Measurements from ENCODE around the gene LRRC26.
A peak's percentile ranks its signal among the peaks of the same experiment; 100 is the strongest.

Gene LRRC26, protein sequence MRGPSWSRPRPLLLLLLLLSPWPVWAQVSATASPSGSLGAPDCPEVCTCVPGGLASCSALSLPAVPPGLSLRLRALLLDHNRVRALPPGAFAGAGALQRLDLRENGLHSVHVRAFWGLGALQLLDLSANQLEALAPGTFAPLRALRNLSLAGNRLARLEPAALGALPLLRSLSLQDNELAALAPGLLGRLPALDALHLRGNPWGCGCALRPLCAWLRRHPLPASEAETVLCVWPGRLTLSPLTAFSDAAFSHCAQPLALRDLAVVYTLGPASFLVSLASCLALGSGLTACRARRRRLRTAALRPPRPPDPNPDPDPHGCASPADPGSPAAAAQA

DNA sequence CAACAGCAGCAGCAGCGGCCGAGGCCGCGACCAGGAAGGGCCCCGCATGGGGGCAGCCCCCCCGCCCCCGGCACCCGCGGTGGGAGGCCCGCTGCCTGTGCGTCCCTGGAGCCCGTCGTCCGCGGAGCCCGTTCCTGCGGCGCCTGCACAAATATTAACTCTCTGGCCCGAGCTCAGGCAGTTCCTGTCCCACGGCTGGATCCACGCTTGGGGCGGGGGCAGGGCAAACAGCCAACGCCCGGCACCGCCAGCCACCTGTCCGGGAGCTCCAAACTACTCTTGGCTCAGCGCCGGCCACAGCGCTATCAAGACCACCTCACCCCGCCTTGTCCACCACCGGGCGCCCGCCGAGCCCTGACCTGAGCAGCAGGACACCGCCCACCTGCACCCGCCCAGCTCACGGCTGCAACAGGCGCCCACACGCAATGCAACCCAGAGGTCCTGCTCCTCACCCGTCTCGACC is at the start of gene LRRC26:
TSS of gene LRRC26 (minus strand) at position 156 of the 463 bp plus-strand sequence. CDS start at position 48, 108 bp downstream.
- DNase-seq = no peak

DNA sequence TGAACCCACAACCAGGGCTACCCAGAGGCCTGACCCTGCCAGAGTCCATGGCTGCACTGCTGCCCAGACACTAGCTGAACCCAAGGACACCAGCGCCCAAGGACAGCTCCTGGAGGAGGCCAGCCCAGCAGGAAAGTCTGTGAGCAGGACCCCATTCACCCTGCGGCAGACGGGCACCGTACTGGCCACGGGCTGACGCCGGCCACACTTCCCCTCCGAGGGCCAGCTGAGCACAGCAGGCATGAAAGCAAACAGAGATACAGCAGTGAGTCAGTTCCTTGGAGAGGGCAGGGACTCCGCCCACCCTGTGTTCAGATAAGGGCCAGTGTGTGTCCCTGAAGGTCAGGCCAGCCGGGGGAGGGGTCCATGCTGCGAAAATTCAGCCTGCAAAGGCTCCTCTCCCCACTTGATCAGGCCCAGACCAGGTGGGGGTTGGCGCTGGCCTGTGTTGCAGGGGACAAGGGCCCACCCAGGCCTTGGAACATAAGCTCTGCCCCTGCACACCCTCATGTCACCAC is 49.0 kb upstream of the LRRC26 start:
- DNase-seq = peak; percentile 24

DNA sequence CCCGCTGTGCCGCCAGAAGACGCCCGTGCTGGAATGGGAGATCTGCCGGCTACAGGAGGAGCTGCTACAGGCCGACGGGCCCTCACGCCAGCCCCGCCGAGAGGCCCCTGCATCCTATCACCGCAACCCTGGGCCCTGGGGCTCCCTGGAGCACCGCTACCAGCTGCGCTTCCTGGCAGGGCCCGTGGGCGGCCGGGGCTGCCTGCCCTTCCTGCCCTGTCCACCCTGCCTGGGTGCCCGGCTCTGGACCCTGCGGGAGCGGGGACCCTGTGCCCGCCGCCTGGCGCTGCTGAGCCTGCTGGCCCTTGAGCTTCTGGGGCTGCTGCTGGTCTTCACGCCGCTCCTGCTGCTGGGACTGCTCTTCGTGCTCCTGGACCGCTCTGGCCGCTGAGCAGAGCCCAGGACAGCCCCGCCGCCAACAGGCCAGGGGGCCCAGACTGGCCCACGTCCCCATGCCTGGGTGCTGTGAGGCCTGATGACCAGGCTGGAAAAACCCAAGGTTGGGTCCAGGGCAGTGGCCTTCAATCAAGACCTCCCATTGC is 48.4 kb upstream of the LRRC26 start:
- DNase-seq = no peak

DNA sequence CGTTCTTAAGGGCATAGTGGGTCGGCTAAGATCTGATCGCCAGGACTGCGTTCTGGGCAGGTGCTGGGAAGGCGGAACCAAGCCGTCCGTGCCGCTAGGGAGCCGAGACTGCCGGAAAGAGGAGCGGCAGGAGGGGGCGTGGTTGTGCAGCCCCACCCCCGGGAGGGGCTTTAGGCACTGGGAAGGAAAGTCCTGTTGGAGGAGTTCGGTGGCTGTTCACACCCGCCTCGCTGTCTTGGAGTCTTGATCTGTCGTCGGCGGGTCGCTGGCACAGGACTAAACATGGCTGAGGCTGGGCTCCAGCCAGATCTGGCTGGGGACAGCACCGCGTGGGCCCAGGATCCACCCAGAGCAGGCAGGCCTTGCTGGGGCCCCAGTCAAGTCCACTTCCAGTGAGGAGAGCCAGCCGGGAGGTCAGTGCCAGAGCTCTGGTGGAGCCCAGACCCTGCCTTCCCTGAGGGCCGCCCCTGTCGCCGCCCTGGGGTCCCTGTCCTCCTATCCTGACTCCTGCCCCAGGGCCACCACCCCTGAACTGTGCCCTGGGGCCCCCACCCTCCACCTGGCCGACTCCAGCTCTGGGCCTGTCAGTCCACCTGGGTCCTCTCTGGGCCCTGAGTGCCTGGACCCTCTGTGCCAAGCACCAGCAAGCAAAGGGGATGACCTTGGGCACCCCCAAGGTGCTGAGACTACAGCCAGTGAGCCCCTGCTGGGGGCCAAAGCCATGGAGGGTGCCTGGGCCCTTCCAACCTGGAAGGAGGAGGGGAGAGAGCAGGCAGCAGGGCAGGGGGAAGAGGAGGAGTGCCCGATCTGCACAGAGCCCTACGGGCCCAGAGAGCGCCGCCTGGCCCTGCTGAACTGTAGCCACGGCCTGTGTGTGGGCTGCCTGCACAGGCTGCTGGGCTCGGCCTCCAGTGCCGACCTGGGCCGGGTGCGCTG is 47.7 kb upstream of the LRRC26 start:
- DNase-seq = peak; percentile 60

DNA sequence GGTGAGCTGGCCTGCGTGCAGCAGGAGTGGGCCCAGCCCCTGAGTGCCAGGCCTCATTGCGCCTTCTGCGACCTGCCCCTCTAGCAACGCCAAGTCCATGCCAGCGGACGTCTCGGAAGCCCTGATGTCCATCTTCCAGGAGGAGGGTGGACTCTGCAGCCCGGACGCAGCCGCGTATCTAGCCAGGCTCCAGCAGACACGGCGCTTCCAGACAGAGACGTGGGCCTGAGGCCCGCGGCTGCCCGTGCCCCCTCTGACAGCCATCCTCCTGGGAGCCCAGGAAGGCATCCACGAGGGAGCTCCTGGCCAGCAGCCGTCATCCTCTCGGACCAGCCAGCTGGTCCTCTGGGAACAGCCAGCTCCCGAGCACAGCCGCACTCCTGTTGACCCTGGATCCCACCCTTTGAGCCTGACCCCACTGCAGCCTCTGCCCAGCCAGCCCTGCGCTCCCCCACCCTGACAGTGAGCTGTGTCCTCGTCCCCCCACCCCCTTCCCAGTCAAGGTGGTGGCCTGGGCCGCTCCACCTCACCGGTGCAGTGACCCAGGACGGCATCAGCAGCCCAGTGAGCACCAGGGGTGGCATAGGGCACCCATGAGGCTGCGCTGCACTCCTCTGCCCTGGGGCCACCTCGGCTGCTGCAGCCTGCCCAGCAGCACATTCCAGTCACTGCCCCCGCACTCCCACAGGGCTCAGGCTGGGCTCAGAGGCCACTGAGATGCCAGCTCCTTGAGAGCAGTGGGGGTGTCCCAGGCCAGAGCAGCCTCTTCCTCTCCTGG is 46.5 kb upstream of the LRRC26 start:
- DNase-seq = no peak

DNA sequence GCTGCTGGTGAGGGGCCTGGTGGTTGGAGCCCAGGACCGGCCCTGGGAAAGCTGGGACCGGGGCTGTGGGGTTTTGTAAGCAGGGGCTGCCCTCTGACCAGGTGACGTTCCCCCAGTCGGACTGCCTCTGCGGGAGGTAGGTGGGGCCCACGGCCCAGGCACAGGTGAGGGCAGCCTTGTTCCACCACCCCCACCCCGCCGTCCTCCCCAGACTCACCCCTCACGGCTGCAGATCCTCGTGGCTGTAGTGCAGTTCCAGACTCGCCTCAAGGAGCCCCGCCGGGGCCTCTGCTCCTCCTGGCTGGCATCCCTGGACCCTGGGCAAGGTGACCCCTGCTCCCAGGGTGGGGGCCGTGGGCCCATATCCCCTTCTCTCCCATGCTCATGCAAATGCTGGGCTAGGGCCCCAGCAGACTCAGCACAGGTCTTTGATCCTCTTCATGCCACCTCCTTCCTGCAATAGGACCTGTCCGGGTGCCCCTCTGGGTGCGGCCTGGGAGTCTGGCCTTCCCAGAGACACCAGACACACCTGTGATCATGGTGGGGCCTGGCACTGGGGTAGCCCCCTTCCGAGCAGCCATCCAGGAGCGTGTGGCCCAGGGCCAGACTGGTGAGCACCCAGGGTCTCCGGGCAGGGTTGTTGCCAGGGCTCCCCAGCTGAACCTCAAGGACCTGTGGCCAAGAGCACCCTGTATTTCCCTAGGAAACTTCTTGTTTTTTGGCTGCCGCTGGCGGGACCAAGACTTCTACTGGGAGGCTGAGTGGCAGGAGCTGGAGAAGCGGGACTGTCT is 45.5 kb upstream of the LRRC26 start:
- DNase-seq = no peak

DNA sequence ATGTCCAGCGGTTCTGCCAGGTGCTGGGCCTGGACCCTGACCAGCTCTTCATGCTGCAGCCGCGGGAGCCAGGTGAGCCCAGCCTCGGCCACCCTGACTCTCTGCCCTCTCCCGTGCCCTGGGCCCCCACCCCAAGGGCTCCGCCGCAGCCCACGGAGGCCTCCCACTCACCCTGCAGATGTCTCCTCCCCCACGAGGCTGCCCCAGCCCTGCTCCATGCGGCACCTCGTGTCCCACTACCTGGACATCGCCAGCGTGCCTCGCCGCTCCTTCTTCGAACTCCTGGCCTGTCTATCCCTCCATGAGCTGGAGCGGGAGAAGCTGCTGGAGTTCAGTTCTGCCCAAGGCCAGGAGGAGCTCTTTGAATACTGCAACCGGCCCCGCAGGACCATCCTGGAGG is 44.8 kb upstream of the LRRC26 start:
- no peak for DNase-seq

DNA sequence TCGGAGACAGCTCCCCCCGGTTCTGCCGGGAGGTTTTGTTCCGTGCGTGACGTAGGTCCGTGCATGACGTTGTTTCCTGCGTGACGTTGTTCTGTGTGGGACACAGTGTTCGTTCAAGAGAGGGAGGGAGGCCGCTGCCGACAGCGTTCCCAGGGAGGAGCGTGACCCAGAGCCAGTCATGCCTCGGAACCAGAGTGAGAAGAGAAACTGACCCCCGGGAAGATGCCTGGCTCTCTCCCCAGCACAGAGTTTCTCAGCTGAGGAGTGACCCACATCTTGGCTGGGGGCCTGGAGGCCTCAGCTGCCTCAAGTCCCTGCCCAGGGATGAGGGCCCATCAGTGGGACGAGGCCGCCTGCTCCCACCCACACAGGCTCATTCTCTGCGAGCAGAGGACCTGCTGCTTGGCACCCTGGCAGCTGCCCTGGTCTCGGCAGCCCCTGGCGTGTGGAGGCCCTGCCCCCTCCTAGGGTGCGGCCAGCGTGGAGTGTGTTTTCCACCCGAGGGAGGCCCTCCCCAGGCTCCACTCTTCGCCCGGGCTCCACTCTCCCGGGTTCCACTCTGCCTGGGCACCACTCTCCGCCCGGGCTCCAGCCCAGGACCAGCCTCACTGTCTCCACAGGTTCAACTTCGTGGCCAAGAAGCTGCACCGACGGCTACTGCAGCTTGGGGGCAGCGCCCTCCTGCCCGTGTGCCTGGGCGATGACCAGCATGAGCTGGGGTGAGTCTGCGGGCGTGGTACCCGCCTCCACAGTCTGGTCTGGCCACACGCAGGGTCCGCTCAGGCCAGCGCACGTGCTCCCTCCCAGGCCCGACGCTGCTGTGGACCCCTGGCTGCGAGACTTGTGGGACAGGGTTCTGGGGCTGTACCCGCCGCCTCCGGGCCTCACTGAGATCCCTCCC is 43.6 kb upstream of the LRRC26 start:
- no peak for DNase-seq

DNA sequence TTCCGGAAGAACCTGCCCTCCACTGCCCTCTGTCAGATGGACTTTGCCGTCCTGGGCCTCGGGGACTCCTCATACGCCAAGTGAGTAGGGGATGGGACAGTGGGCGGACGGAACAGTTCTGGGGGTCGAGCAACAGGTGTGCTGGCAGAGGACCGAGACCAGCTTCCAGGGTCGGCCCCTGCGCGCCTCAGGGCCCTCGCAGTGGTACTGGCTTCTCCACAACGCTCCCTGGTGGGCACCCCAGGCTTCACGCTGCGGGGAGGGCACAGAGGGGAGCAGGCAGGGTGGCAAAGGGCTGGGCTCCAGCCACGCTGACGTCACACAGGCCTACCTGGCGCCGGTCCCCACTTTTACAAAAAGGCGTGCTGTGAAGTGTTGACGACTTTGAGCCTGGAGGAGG is 42.7 kb upstream of the LRRC26 start:
- no peak for DNase-seq

DNA sequence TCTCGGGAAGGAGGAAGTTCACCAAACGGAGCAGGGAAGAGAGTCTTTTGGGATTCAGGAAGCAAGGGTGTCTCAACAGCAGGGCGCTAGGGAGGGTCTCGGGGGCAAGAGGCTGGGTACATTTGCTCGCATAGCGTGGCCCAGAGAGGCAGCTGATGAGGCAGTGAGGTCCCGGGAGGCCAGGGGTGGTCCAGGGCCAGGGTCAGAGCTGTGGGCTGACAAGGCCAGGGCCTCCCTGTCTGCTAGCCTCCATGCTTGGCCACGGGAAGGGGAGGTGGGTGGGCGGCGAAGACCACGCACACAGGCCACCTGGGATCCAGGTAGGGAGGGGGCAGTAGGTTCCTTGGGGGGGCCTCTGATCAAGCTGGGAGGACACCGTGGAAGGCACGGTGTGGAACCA is 41.7 kb upstream of the LRRC26 start:
- DNase-seq = no peak

DNA sequence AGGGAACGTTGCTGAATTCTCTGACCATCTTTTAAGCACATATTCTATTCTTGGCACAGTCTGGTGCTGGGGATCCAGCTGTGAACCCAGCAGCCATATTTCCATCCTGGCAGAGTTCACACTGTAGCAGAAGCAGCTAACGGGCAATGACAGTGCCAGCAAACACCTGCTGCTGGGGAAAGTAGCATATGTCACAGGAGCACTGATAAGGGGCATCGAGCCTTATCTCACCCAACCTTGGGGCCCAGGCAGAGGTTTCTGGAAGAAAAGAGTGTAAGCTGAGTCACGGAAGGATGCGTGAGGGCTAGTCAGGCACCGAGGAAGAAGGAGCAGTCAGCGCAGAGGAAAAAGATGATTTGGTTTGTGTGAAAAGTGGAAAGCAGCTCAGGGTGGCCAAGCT is 36.8 kb upstream of the LRRC26 start:
- no peak for DNase-seq

DNA sequence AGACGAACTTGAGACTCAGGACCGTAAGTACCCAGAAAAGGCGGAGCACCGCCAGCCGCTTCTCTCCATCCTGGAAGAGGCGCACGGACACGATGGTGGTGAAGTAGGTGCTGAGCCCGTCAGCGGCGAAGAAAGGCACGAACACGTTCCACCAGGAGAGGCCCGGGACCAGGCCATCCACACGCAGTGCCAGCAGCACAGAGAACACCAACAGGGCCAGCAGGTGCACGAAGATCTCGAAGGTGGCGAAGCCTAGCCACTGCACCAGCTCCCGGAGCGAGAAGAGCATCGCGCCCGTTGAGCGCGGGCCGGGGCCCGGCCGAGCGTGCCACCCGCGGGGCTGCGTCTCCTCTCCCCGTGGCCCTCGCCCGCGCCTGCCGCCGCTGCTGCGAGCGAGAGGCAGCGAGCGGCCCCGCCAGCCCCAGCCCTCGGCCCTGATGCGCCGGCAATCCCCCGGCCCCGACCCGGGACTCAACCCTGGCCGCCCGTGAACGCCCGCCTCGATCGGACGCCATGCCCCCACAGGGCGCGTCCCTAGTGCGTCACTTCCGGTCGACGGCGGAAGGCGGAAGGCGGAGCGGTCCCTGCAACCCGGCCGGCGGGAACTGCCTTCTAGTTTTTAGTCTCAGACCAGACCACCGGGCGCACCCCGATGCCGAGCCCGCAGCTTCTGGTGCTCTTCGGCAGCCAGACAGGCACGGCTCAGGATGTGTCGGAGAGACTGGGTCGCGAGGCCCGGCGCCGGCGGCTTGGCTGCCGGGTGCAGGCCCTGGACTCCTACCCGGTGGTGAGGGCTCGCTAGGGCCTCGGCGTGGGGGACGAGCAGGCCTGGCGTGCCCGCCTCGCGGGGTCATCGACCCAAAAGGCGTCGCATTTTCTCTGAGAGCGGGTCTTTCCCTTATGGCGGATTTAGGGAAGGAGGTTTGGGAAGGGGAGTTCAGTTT is 35.5 kb upstream of the LRRC26 start, which contains the start of the genes NDOR1 and TMEM203:
TSS of gene NDOR1 (plus strand) at position 575 of the 944 bp plus-strand sequence. CDS start at position 653, 78 bp downstream.
TSS of gene TMEM203 (minus strand) at position 523 of the 944 bp plus-strand sequence. CDS start at position 289, 234 bp downstream.
- DNase-seq = peak; percentile 64

DNA sequence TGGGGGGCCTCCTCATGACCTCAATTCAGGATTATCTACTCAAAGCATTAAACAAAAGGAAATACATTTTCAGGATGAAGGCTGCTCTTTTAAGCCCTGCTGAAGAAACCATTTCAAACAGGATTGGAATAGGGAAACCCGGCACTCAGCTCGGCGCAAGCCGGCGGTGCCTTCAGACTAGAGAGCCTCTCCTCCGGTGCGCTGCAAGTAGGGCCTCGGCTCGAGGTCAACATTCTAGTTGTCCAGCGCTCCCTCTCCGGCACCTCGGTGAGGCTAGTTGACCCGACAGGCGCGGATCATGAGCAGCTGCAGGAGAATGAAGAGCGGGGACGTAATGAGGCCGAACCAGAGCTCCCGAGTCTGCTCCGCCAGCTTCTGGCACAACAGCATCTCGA is 34.9 kb upstream of the LRRC26 start:
- DNase-seq = no peak

DNA sequence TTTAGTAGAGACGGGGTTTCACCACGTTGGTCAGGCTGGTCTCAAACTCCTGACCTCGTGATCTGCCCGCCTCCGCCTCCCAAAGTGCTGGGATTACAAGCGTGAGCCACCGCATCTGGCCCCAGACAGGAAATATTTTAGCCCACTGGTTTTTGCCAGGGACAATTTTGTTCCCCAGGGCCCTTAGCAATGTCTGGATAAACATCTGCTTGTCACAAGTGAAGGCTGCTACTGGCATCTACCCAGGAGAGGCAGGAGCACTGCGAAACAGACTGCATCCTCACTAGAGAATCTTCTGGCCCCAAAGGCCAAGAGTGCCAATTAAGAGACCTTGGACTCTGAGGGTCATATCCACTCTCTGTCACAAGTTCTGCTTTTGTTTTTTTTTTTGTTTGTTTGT is 33.1 kb upstream of the LRRC26 start:
- DNase-seq = no peak

DNA sequence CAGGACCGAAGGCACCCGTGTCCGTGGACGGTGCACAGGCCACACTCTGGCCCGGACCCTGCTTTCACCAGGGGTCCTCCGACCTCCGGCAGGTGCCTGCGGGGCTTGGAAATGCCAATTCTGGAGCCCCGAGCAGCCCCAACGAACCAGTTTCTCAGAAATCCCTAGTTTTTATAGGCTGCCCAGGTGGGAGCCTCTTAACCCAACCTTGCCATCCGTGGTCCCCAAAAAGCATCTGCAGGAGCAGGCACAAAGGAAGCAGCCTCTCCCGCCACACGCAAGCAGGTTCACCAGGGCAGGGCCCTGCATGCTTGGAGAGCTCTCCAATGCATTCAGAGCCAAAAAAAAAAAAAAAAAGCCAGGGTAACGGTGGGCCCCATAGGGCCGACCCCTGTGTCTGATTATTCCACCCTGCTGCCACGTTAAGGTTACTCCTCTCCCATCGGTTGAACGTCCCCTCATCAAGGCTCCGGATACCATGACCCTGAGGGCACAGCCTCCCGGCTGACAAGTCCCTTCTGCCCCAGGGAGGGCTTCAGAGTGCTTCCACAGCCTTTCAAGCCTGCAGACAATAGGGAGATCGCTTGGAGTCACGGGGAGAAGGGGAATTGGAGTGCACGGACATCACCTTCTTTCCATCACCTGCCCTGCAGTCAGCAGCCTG is 31.5 kb upstream of the LRRC26 start:
- DNase-seq = no peak

DNA sequence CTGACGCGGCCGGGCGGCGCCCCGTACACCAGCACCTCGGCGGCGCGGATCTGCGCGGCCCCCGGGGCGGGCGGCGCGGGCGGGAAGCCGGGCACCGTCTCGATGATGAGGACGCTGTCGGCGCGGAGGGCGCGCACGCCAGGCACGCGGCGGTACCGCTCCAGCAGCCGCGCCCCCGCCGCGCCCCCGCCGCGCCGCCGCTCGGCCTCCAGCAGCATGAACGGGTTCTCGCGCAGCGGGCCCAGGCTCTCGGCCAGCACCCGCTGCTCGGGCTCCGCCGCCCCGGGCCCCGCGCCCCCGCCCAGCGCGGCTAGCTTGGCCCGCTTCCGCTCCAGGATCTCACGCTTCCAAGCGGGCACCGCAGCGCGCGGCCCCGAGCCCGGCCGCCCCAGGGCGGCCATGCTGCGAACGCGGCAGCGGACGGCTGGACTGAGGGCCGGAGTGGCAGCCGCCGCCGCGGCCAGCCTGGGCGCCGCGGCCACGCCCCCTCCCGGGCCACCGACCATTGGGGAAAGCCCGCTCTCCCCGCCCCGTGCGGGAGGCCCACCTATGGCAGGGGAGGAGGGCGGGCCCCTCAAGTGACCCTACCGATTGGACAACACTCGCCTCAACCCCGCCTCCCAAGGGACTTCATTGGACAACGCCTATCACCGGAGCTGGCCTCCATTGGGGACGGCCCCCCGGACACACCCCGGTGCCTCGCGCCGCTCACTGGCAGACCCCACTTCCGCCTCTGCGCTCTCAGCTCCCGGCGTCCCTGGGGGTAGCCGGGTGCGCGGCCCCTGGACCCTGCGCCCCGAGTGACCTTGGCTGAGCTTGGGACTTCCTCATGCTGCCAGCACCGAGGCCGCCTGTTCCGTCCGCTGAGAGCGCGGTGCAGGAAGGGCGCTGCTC is 30.7 kb upstream of the LRRC26 start, which contains the start of gene TPRN:
TSS of gene TPRN (minus strand) at position 431 of the 894 bp plus-strand sequence. CDS start at position 401, 30 bp downstream.
- peak; percentile 98 for DNase-seq

DNA sequence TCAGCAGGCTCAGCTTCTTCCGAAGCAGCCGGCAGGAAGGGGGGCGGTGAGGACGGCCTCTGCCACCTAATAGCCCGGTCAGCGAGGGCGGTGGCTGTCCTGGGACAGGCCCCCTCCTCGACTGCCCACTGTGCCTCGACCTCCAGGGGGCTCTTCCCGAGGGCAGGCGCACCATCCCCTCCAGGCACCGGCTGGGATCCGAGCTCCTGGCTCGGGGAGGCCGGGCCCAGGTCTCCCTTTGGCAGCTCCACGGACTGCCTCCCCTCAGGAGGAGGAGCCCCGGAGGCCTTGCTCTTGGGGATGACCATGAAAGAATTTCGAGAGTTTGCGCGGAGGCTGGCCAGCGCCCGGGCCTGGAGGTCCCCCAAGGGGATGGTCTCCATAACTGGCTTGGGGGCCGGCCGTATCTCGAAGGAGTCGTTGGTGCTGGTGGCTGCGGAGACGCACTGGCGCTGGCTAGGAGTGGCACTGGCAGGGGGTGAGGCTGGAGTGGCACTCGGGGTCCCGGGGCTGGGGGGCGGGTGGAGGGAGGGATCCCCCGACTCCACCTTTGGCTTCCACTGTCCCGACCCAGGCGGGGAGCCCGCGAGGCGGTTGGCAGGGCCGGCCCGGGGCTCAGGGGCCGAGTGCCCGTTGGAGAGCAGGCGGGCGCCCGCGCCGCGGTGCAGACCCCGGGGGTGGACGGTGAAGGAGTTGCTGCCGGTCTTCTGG is 29.7 kb upstream of the LRRC26 start:
- DNase-seq = no peak
